ENCODE data around the gene PGGHG.

The PGGHG gene

GRCh38 chr11:269146-269890 is 19.6 kb upstream of the PGGHG start:
- DNase-seq: peak; percentile 81

- no peak for DNase-seq
Observed at GRCh38 chr11:270451-271318, 18.2 kb upstream of the PGGHG start.

- no peak for DNase-seq
Observed at GRCh38 chr11:271319-271715, 17.6 kb upstream of the PGGHG start.

- DNase-seq: no peak
Observed at GRCh38 chr11:272195-272930, 16.6 kb upstream of the PGGHG start.

GRCh38 chr11:272931-273198 is 16.1 kb upstream of the PGGHG start:
- no peak for DNase-seq

GRCh38 chr11:276219-276618 is 12.7 kb upstream of the PGGHG start:
- DNase-seq: no peak

GRCh38 chr11:278001-278951 is 10.7 kb upstream of the PGGHG start, which contains the start of gene NLRP6:
NLRP6 (plus strand) TSS chr11:278407; CDS start chr11:278570, 163 bp downstream.
- DNase-seq: no peak

- DNase-seq: no peak
Observed at GRCh38 chr11:279040-279965, 9.6 kb upstream of the PGGHG start.

GRCh38 chr11:279966-280705 is 8.8 kb upstream of the PGGHG start:
- DNase-seq: peak; percentile 32

GRCh38 chr11:280706-281485 is 8.0 kb upstream of the PGGHG start:
- peak; percentile 18 for DNase-seq

- no peak for DNase-seq
Observed at GRCh38 chr11:281486-282161, 7.3 kb upstream of the PGGHG start.

- DNase-seq: no peak
Observed at GRCh38 chr11:282171-282570, 6.8 kb upstream of the PGGHG start.

GRCh38 chr11:282630-283360 is 6.1 kb upstream of the PGGHG start:
- DNase-seq: no peak

- no peak for DNase-seq
Observed at GRCh38 chr11:283405-284104, 5.4 kb upstream of the PGGHG start.

GRCh38 chr11:284105-285020 is 4.6 kb upstream of the PGGHG start:
- no peak for DNase-seq

All from CD4-positive, alpha-beta T cell treated with Interleukin-4 for 4 hours (primary cell).